Stimulated activated naive B cell treated with anti-CD40 and anti-IgM and Interleukin-4, amounts not matched to agents 10 μg/mL and 1 μg/mL and 100 μg/mL, for 72 hours (primary cell): ENCODE data around the gene ANGPT4.
A peak's percentile ranks its signal among the peaks of the same experiment; 100 is the strongest.
"Not testable (repeated sequence)": the region's sequence is repeated elsewhere in the genome, so short reads cannot be mapped to it uniquely, and the experiment has no call there.

ENCODE experiments used
- ATAC-seq, 2 donors: fragments of 150-1000 bp; cut with Tn5 transposase; replicated peaks; 2 replicates each; pipeline ENCODE4 v1.10.0; 2021; ENCODE audit warnings: moderate library complexity in 1 of 2
- DNase-seq: peaks from one replicate; pipeline ENCODE4 v3.0.0; 2021
- H3K27ac Mint-ChIP-seq: one replicate; pipeline ENCODE4 v1.8.0; 2022; ENCODE audit warnings: mild to moderate bottlenecking, mixed read lengths
- H3K27me3 Mint-ChIP-seq, 2 donors: one replicate each; pipeline ENCODE4 v1.8.0; 2022; ENCODE audit warnings: mixed read lengths in 2 of 2
- H3K36me3 Mint-ChIP-seq, 2 donors: one replicate each; pipeline ENCODE4 v1.8.0; 2022; ENCODE audit warnings: mixed read lengths in 2 of 2, mild to moderate bottlenecking in 1 of 2
- H3K4me1 Mint-ChIP-seq, 2 donors: one replicate each; pipeline ENCODE4 v1.8.0; 2022; ENCODE audit warnings: mixed read lengths in 2 of 2, mild to moderate bottlenecking in 1 of 2
- H3K4me3 Mint-ChIP-seq, 2 donors: one replicate each; pipeline ENCODE4 v1.8.0; 2022; ENCODE audit warnings: mild to moderate bottlenecking in 2 of 2, mixed read lengths in 2 of 2, moderate library complexity in 1 of 2
- H3K9me3 Mint-ChIP-seq, 2 donors: one replicate each; pipeline ENCODE4 v1.8.0; 2022; ENCODE audit warnings: mixed read lengths in 2 of 2, mild to moderate bottlenecking in 1 of 2

ANGPT4 gene

GRCh38 chr20:833450-834150 is 82.5 kb downstream of the ANGPT4 start, which contains the start of gene FAM110A:
FAM110A (plus strand) TSS chr20:833715; CDS start chr20:844805, 11,090 bp downstream.
- peak within 1 kb of the TSS; percentile 94 to 97 for H3K4me3 Mint-ChIP-seq
- no peaks in the 10 kb centered on the region for H3K27me3 Mint-ChIP-seq
- H3K36me3 Mint-ChIP-seq: peaks cover 4 to 10% of the 10 kb centered on the region in 2 donors
- H3K27ac Mint-ChIP-seq: peak within 1 kb of the TSS; percentile 94
- peaks cover 32 to 46% of the 10 kb centered on the region in 2 donors for H3K4me1 Mint-ChIP-seq
- H3K9me3 Mint-ChIP-seq: peaks cover 5% of the 10 kb centered on the region in 2 donors
- peak; percentile 94 for DNase-seq
- ATAC-seq: peak; percentile 90 to 93

GRCh38 chr20:833121-833449 is 83.0 kb downstream of the ANGPT4 start:
- H3K4me1 Mint-ChIP-seq: peaks cover 28 to 46% of the 10 kb centered on the region in 2 donors
- peak overlapping the region; percentile 94 to 97 for H3K4me3 Mint-ChIP-seq
- no peaks in the 10 kb centered on the region for H3K27me3 Mint-ChIP-seq
- peaks cover under 1 to 3% of the 10 kb centered on the region in 2 donors for H3K9me3 Mint-ChIP-seq
- H3K36me3 Mint-ChIP-seq: peaks cover 0 to 6% of the 10 kb centered on the region in 2 donors
- peak overlapping the region; percentile 94 for H3K27ac Mint-ChIP-seq
- ATAC-seq (peak; percentile 33 to 38), DNase-seq (no peak)

- Mint-ChIP-seq H3K4me3 (no peak overlapping the region), H3K36me3 (no peaks in the 10 kb centered on the region), H3K27me3 (no peaks in the 10 kb centered on the region), H3K4me1 (peaks cover 23 to 39% of the 10 kb centered on the region in 2 donors), H3K9me3 (no peaks in the 10 kb centered on the region), H3K27ac (no peak overlapping the region)
- DNase-seq (no peak), ATAC-seq (no peak)
Measured at GRCh38 chr20:831956-832355, 84.2 kb downstream of the ANGPT4 start.

- DNase-seq (no peak), ATAC-seq (no peak)
- Mint-ChIP-seq H3K4me3 (no peak overlapping the region), H3K27me3 (no peaks in the 10 kb centered on the region), H3K9me3 (no peaks in the 10 kb centered on the region), H3K36me3 (no peaks in the 10 kb centered on the region), H3K27ac (no peak overlapping the region), H3K4me1 (peaks cover 19 to 32% of the 10 kb centered on the region in 2 donors)
Measured at GRCh38 chr20:831251-831650, 84.9 kb downstream of the ANGPT4 start.

GRCh38 chr20:830011-830521 is 86.1 kb downstream of the ANGPT4 start:
- H3K4me1 Mint-ChIP-seq: peaks cover 20 to 32% of the 10 kb centered on the region in 2 donors
- no peaks in the 10 kb centered on the region for H3K9me3 Mint-ChIP-seq
- H3K4me3 Mint-ChIP-seq: no peak overlapping the region
- no peaks in the 10 kb centered on the region for H3K36me3 Mint-ChIP-seq
- DNase-seq: no peak
- no peak overlapping the region for H3K27ac Mint-ChIP-seq
- ATAC-seq: no peak
- no peaks in the 10 kb centered on the region for H3K27me3 Mint-ChIP-seq

- ATAC-seq: no peak
- H3K9me3 Mint-ChIP-seq: no peaks in the 10 kb centered on the region
- peaks cover 17 to 30% of the 10 kb centered on the region in 2 donors for H3K4me1 Mint-ChIP-seq
- no peak for DNase-seq
- H3K27ac Mint-ChIP-seq: no peak overlapping the region
- H3K36me3 Mint-ChIP-seq: no peaks in the 10 kb centered on the region
- no peaks in the 10 kb centered on the region for H3K27me3 Mint-ChIP-seq
- no peak overlapping the region for H3K4me3 Mint-ChIP-seq
Measured at GRCh38 chr20:829551-829950, 86.6 kb downstream of the ANGPT4 start.

GRCh38 chr20:828987-829386 is 87.1 kb downstream of the ANGPT4 start:
- ATAC-seq: no peak
- Mint-ChIP-seq H3K9me3 (no peaks in the 10 kb centered on the region), H3K27me3 (no peaks in the 10 kb centered on the region), H3K36me3 (no peaks in the 10 kb centered on the region), H3K4me3 (no peak overlapping the region), H3K27ac (no peak overlapping the region), H3K4me1 (peaks cover 13 to 25% of the 10 kb centered on the region in 2 donors)
- DNase-seq: no peak

- not testable (repeated sequence) for H3K27me3 Mint-ChIP-seq, DNase-seq, H3K4me3 Mint-ChIP-seq, H3K27ac Mint-ChIP-seq, H3K36me3 Mint-ChIP-seq, ATAC-seq, H3K9me3 Mint-ChIP-seq
- H3K4me1 Mint-ChIP-seq: peaks cover 8 to 20% of the 10 kb centered on the region in 2 donors
Measured at GRCh38 chr20:827981-828380, 88.2 kb downstream of the ANGPT4 start.

GRCh38 chr20:826695-827323 is 89.3 kb downstream of the ANGPT4 start:
- ATAC-seq: no peak
- DNase-seq: no peak
- Mint-ChIP-seq H3K27ac (no peak overlapping the region), H3K9me3 (no peaks in the 10 kb centered on the region), H3K4me1 (peaks cover 8 to 15% of the 10 kb centered on the region in 2 donors), H3K36me3 (no peaks in the 10 kb centered on the region), H3K4me3 (no peak overlapping the region), H3K27me3 (peaks cover 0 to 12% of the 10 kb centered on the region in 2 donors)

- H3K4me3 Mint-ChIP-seq: no peak overlapping the region
- H3K36me3 Mint-ChIP-seq: no peaks in the 10 kb centered on the region
- H3K27me3 Mint-ChIP-seq: peaks cover 0 to 14% of the 10 kb centered on the region in 2 donors
- no peaks in the 10 kb centered on the region for H3K9me3 Mint-ChIP-seq
- ATAC-seq (peak; percentile 89 to 91), DNase-seq (no peak)
- H3K27ac Mint-ChIP-seq: no peak overlapping the region
- peaks cover 8 to 15% of the 10 kb centered on the region in 2 donors for H3K4me1 Mint-ChIP-seq
Measured at GRCh38 chr20:825710-826421, 90.3 kb downstream of the ANGPT4 start.

GRCh38 chr20:824916-825315 is 91.2 kb downstream of the ANGPT4 start:
- no peaks in the 10 kb centered on the region for H3K9me3 Mint-ChIP-seq
- H3K4me1 Mint-ChIP-seq: peaks cover 8 to 15% of the 10 kb centered on the region in 2 donors
- H3K27ac Mint-ChIP-seq: no peak overlapping the region

GRCh38 chr20:824490-824889 is 91.6 kb downstream of the ANGPT4 start:
- Mint-ChIP-seq H3K27me3 (peaks cover 0 to 14% of the 10 kb centered on the region in 2 donors), H3K27ac (no peak overlapping the region), H3K4me1 (peaks cover 8 to 15% of the 10 kb centered on the region in 2 donors), H3K36me3 (no peaks in the 10 kb centered on the region), H3K9me3 (no peaks in the 10 kb centered on the region), H3K4me3 (no peak overlapping the region)
- DNase-seq (no peak), ATAC-seq (no peak)

More at GRCh38 chr20:824916-825315, 91.2 kb downstream of the ANGPT4 start:
- DNase-seq: no peak
- ATAC-seq: no peak
- Mint-ChIP-seq H3K36me3 (no peaks in the 10 kb centered on the region), H3K27me3 (peaks cover 0 to 14% of the 10 kb centered on the region in 2 donors), H3K4me3 (no peak overlapping the region)

GRCh38 chr20:823574-823902 is 92.6 kb downstream of the ANGPT4 start:
- Mint-ChIP-seq H3K27ac (no peak overlapping the region), H3K9me3 (no peaks in the 10 kb centered on the region), H3K36me3 (no peaks in the 10 kb centered on the region), H3K4me3 (no peak overlapping the region), H3K4me1 (peaks cover 8 to 20% of the 10 kb centered on the region in 2 donors), H3K27me3 (peaks cover 0 to 14% of the 10 kb centered on the region in 2 donors)
- ATAC-seq: no peak
- no peak for DNase-seq
